HG02798 (cell line): Measurements from ENCODE around the gene CACNA2D3.

ENCODE experiments used
- ATAC-seq: cut with Tn5 transposase; IDR thresholded peaks from one replicate; pipeline ENCODE4 v1.9.1; 2021; ENCODE audit warnings: mild to moderate bottlenecking; ENCODE audit not compliant: unreplicated experiment, poor library complexity

Gene CACNA2D3

GRCh38 chr3:54547051-54547450 is 424.7 kb downstream of the CACNA2D3 start:
- no peak for ATAC-seq

GRCh38 chr3:54547846-54548245 is 425.5 kb downstream of the CACNA2D3 start:
- ATAC-seq = no peak

GRCh38 chr3:54549607-54550220 is 427.4 kb downstream of the CACNA2D3 start:
- no peak for ATAC-seq

GRCh38 chr3:54550221-54550977 is 428.0 kb downstream of the CACNA2D3 start:
- no peak for ATAC-seq

GRCh38 chr3:54556630-54557029 is 434.3 kb downstream of the CACNA2D3 start:
- no peak for ATAC-seq

GRCh38 chr3:54557538-54558428 is 435.4 kb downstream of the CACNA2D3 start:
- ATAC-seq = no peak

GRCh38 chr3:54563501-54564200 is 441.3 kb downstream of the CACNA2D3 start:
- no peak for ATAC-seq

GRCh38 chr3:54564374-54564925 is 442.1 kb downstream of the CACNA2D3 start:
- ATAC-seq = no peak

- ATAC-seq = no peak
These were observed 443.6 kb downstream of the CACNA2D3 start for GRCh38 chr3:54565956-54566355.

- no peak for ATAC-seq
These were observed 445.6 kb downstream of the CACNA2D3 start for GRCh38 chr3:54567949-54568348.

GRCh38 chr3:54570008-54570407 is 447.7 kb downstream of the CACNA2D3 start:
- ATAC-seq = no peak

GRCh38 chr3:54572197-54572895 is 450.0 kb downstream of the CACNA2D3 start:
- no peak for ATAC-seq

- ATAC-seq = no peak
These were observed 451.5 kb downstream of the CACNA2D3 start for GRCh38 chr3:54573858-54574257.

- ATAC-seq = no peak
These were observed 452.7 kb downstream of the CACNA2D3 start for GRCh38 chr3:54574906-54575617.

- no peak for ATAC-seq
These were observed 453.2 kb downstream of the CACNA2D3 start for GRCh38 chr3:54575618-54575960.

- no peak for ATAC-seq
These were observed 455.0 kb downstream of the CACNA2D3 start for GRCh38 chr3:54577313-54577712.

GRCh38 chr3:54578417-54578816 is 456.1 kb downstream of the CACNA2D3 start:
- no peak for ATAC-seq

GRCh38 chr3:54580453-54580852 is 458.1 kb downstream of the CACNA2D3 start:
- ATAC-seq = no peak

GRCh38 chr3:54582424-54582823 is 460.1 kb downstream of the CACNA2D3 start:
- no peak for ATAC-seq
